Sigmoid colon (tissue), 7 donors: ENCODE data around the gene SPANXN4. TPM values are rescaled to one million over a fixed set of nuclear protein-coding genes. Genes with fewer than 3 reads are reported as not detected.

Experiments used
- DNase-seq: peaks from one replicate; pipeline ENCODE4 v3.0.0-alpha.2; 2019
- H3K27ac ChIP-seq, 4 donors: fragments of 200-600 bp; sonication (generic); one replicate each; pipeline ENCODE4 v1.5.1; 2016 to 2019; ENCODE audit warnings: mild to moderate bottlenecking in 1 of 4
- H3K27me3 ChIP-seq, 3 donors: fragments of 200-600 bp; sonication (generic); one replicate each; pipeline ENCODE4 v1.5.1; 2019; ENCODE audit warnings: mild to moderate bottlenecking in 1 of 3
- H3K36me3 ChIP-seq, 4 donors: fragments of 200-600 bp; sonication (generic); one replicate each; pipeline ENCODE4 v1.5.1; 2016 to 2019
- H3K4me1 ChIP-seq, 4 donors: fragments of 200-600 bp; sonication (generic); one replicate each; pipeline ENCODE4 v1.5.1; 2017 to 2019
- H3K4me3 ChIP-seq, 4 donors: fragments of 200-600 bp; sonication (generic); one replicate each; pipeline ENCODE4 v1.5.1; 2017 to 2019; ENCODE audit warnings: mild to moderate bottlenecking in 2 of 4, moderate library complexity in 1 of 4
- H3K9me3 ChIP-seq, 4 donors: fragments of 200-600 bp in 3 of 4; sonication (generic) in 3 of 4; one replicate each; pipeline versions ENCODE4 v1.5.1 to v1.6.1; 2013 to 2019
- EP300 ChIP-seq, 4 donors: sonication (generic); formaldehyde crosslinking; IDR thresholded peaks; one replicate each; pipeline ENCODE4 v1.6.1; 2017; ENCODE audit warnings: antibody characterized with exemption in 4 of 4
- POLR2A ChIP-seq, 2 donors: fragments of 450-650 bp; IDR thresholded peaks; one replicate each; pipeline ENCODE4 v1.6.1; 2016; ENCODE audit warnings: antibody characterized with exemption in 2 of 2, mild to moderate bottlenecking in 2 of 2, moderate library complexity in 2 of 2
- POLR2AphosphoS5 ChIP-seq, 4 donors: sonication (generic); formaldehyde crosslinking; IDR thresholded peaks; one replicate each; pipeline ENCODE4 v1.6.1; 2017; ENCODE audit warnings: antibody characterized with exemption in 4 of 4
- WGBS, 2 donors: extraction: QIAGEN DNeasy Blood & Tissue Kit; methylation state at CpG; one replicate each; pipeline ENCODE4 v1.1.7; 2013; 5-methylcytosine and 5-hydroxymethylcytosine counted together
- intact Hi-C: fragments of 100-400 bp; cut with DNase I; formaldehyde crosslinking; loops from one replicate; pipeline ENCODE4 v1.15.1; 2023
- polyA plus RNA-seq, 3 donors: library from polyadenylated mRNA; stranded (reverse); fragments of 200-250 nt; gene quantifications; one replicate each; pipeline ENCODE4 v1.2.3, GENCODE V29; 2013
- total RNA-seq, 4 donors: library from RNA; depleted of rRNA; stranded (reverse); fragments of >200 nt; gene quantifications; one replicate each; pipeline ENCODE4 v1.1.0, GENCODE V29; 2016
- TF ChIP-seq, protein P1 (sequence below), 4 experiments: fragments of 450-650 bp in 3 of 4; fragments of 200-600 bp in 1 of 4; IDR thresholded peaks; one replicate each; pipeline ENCODE4 v1.5.1; 2016 to 2019; ENCODE audit warnings: antibody characterized with exemption in 4 of 4, mild to moderate bottlenecking in 3 of 4, moderate library complexity in 2 of 4
- donor health status: healthy with polysubstance abuse.
- donor health status: Bipolar disorder and iron deficiency.
- donor health status: healthy.

SPANXN4 gene
- total and polyA plus RNA-seq, 7 donors = not detected

DNA sequence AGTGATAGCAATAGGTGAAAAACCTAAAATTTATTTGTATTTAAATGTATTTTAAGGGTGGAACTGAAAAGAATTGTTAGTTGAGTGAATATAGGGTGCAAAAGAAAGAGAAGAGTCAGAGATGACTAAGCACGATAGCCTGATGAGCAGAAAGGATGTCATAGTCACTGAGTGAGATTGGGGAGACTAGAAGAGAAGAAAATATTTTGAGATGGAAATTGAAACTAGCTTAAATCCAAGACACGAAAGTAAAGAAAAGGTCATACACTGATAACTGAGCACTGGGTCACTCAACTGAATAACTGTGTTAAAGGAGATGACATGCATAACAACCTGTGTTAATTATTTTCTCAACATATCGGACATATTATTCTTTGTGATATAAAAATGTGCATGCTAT is 55.5 kb downstream of the SPANXN4 start:
- Histone ChIP-seq H3K36me3 (no peaks in the 10 kb centered on the region), H3K4me1 (no peaks in the 10 kb centered on the region), H3K27ac (no peak overlapping the region), H3K4me3 (no peak overlapping the region), H3K9me3 (no peaks in the 10 kb centered on the region), H3K27me3 (no peaks in the 10 kb centered on the region)
- TF ChIP-seq EP300 (IDR thresholded peaks at IDR 0.05) (no peak), POLR2AphosphoS5 (IDR thresholded peaks at IDR 0.05) (no peak), POLR2A (IDR thresholded peaks at IDR 0.05) (no peak)
- TF ChIP-seq, protein P1, sequence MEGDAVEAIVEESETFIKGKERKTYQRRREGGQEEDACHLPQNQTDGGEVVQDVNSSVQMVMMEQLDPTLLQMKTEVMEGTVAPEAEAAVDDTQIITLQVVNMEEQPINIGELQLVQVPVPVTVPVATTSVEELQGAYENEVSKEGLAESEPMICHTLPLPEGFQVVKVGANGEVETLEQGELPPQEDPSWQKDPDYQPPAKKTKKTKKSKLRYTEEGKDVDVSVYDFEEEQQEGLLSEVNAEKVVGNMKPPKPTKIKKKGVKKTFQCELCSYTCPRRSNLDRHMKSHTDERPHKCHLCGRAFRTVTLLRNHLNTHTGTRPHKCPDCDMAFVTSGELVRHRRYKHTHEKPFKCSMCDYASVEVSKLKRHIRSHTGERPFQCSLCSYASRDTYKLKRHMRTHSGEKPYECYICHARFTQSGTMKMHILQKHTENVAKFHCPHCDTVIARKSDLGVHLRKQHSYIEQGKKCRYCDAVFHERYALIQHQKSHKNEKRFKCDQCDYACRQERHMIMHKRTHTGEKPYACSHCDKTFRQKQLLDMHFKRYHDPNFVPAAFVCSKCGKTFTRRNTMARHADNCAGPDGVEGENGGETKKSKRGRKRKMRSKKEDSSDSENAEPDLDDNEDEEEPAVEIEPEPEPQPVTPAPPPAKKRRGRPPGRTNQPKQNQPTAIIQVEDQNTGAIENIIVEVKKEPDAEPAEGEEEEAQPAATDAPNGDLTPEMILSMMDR (IDR thresholded peaks at IDR 0.05) = no peak
- intact Hi-C loops = no loop called here
- no peak for DNase-seq
- 43 to 84% methylated on average over 3 of the region's 3 CpGs for WGBS, 2 donors

DNA sequence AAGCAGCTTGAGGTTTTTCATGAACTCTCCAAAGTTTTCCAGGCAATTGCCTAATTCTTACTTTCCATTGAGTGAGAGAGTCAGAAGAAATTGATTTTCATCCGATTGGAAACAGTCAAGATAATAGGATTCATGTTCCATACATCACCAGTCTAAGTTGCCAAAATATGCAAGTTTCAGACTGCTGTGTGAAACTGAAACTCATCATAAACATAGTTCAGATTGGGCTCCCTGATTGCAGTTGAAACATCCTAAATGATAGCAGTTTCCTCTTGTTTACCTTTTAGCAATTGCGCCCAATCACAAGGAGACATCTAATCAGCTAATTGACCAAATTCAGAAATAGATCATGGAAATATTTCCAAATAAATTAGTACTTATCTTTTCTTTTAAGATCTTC is 56.8 kb downstream of the SPANXN4 start:
- no peak overlapping the region for H3K4me3 ChIP-seq
- H3K27ac ChIP-seq = no peak overlapping the region
- DNase-seq = no peak
- no peaks in the 10 kb centered on the region for H3K27me3 ChIP-seq
- intact Hi-C loops = no loop called here
- no peaks in the 10 kb centered on the region for H3K36me3 ChIP-seq
- no peak for TF ChIP-seq POLR2A (IDR thresholded peaks at IDR 0.05)
- no peak for TF ChIP-seq EP300 (IDR thresholded peaks at IDR 0.05)
- no peak for TF ChIP-seq POLR2AphosphoS5 (IDR thresholded peaks at IDR 0.05)
- TF ChIP-seq, protein P1 (IDR thresholded peaks at IDR 0.05) = no peak
- no peaks in the 10 kb centered on the region for H3K4me1 ChIP-seq
- no peaks in the 10 kb centered on the region for H3K9me3 ChIP-seq
- WGBS, 2 donors = 92 to 94% methylated on average over 2 of the region's 2 CpGs
